Astrocyte (in vitro differentiated cells and primary cell): ENCODE data around the gene RAPGEF5. TPM values are rescaled to one million over a fixed set of nuclear protein-coding genes. Genes with fewer than 3 reads are reported as not detected.

Experiments
- DNase-seq: peaks from one replicate; pipeline ENCODE4 v3.0.0-alpha.2; 2010; ENCODE audit warnings: low read depth
- FAIRE-seq: peaks from 2 replicates; lab custom pipeline; 2011; peaks lifted over from hg19 to GRCh38; lab: Jason Lieb, UNC
- H2AFZ ChIP-seq: 2 replicates; pipeline ENCODE4 v1.6.0; 2012; ENCODE audit warnings: low read depth, low read length, inconsistent platforms
- H3K27ac ChIP-seq: 2 replicates; pipeline ENCODE4 v1.5.1; 2011; ENCODE audit warnings: low read depth, low read length, inconsistent platforms
- H3K27me3 ChIP-seq: 2 replicates; pipeline ENCODE4 v1.6.0; 2011; ENCODE audit warnings: low read length, inconsistent platforms; ENCODE audit not compliant: insufficient read depth
- H3K36me3 ChIP-seq: 2 replicates; pipeline ENCODE4 v1.5.1; 2011; ENCODE audit warnings: low read length, inconsistent platforms; ENCODE audit not compliant: insufficient read depth
- H3K4me1 ChIP-seq: 2 replicates; pipeline ENCODE4 v1.5.1; 2011; ENCODE audit warnings: low read length, inconsistent platforms; ENCODE audit not compliant: insufficient read depth
- H3K4me2 ChIP-seq: 2 replicates; pipeline ENCODE4 v1.6.0; 2012; ENCODE audit warnings: low read length, inconsistent platforms
- H3K4me3 ChIP-seq: 2 replicates; pipeline ENCODE4 v1.5.1; 2011; ENCODE audit warnings: low read depth, mild to moderate bottlenecking, low read length, inconsistent platforms; ENCODE audit not compliant: insufficient read depth
- H3K79me2 ChIP-seq: 2 replicates; pipeline ENCODE4 v1.6.0; 2012; ENCODE audit warnings: mild to moderate bottlenecking, low read length, inconsistent platforms; ENCODE audit not compliant: insufficient read depth
- H3K9ac ChIP-seq: 2 replicates; pipeline ENCODE4 v1.6.0; 2012; ENCODE audit warnings: mild to moderate bottlenecking, low read length, inconsistent platforms
- H3K9me3 ChIP-seq: 2 replicates; pipeline ENCODE4 v1.5.1; 2012; ENCODE audit warnings: low read depth, mild to moderate bottlenecking, low read length, inconsistent platforms; ENCODE audit not compliant: insufficient read depth
- H4K20me1 ChIP-seq: 2 replicates; pipeline ENCODE4 v1.6.0; 2012; ENCODE audit warnings: low read length, inconsistent platforms; ENCODE audit not compliant: insufficient read depth
- H3K27ac Mint-ChIP-seq: one replicate; pipeline ENCODE4 v1.8.0; 2021; ENCODE audit warnings: mild to moderate bottlenecking, mixed read lengths; ENCODE audit not compliant: unreplicated experiment
- H3K27me3 Mint-ChIP-seq: one replicate; pipeline ENCODE4 v1.8.0; 2021; ENCODE audit warnings: low read depth, mixed read lengths; ENCODE audit not compliant: unreplicated experiment
- H3K36me3 Mint-ChIP-seq: one replicate; pipeline ENCODE4 v1.8.0; 2021; ENCODE audit warnings: low read depth, mixed read lengths; ENCODE audit not compliant: unreplicated experiment
- H3K4me1 Mint-ChIP-seq: one replicate; pipeline ENCODE4 v1.8.0; 2021; ENCODE audit warnings: low read depth, mixed read lengths; ENCODE audit not compliant: unreplicated experiment
- H3K4me3 Mint-ChIP-seq: one replicate; pipeline ENCODE4 v1.8.0; 2021; ENCODE audit warnings: mild to moderate bottlenecking, moderate library complexity, mixed read lengths; ENCODE audit not compliant: unreplicated experiment
- H3K9me3 Mint-ChIP-seq: one replicate; pipeline ENCODE4 v1.8.0; 2021; ENCODE audit warnings: mild to moderate bottlenecking, mixed read lengths; ENCODE audit not compliant: unreplicated experiment
- CTCF ChIP-seq: IDR thresholded peaks from 2 replicates; pipeline ENCODE4 v1.5.1; 2011; ENCODE audit warnings: low read depth, mild to moderate bottlenecking, inconsistent platforms, low read length, moderate library complexity; ENCODE audit not compliant: insufficient read depth
- EZH2 ChIP-seq: IDR thresholded peaks from 2 replicates; pipeline ENCODE4 v1.6.1; 2012; ENCODE audit warnings: mild to moderate bottlenecking, low read length, inconsistent platforms; ENCODE audit not compliant: insufficient read depth
- total RNA-seq: library from RNA; stranded (reverse); gene quantifications from 2 replicates; pipeline ENCODE4 v1.2.1, GENCODE V29; 2021

Gene RAPGEF5
- total RNA-seq, 1 donor from 2014 or later = 1.0 TPM

GRCh38 chr7:22124941-22125340 lies 232.0 kb downstream of the RAPGEF5 start:
- no peaks in the 10 kb centered on the region for H4K20me1 ChIP-seq
- no peak for DNase-seq
- H3K9ac ChIP-seq = no peak overlapping the region
- Mint-ChIP-seq H3K27ac (no peak overlapping the region), H3K9me3 (no peaks in the 10 kb centered on the region), H3K36me3 (no peaks in the 10 kb centered on the region), H3K4me3 (no peak overlapping the region), H3K27me3 (peaks cover 8% of the 10 kb centered on the region), H3K4me1 (peaks cover 21% of the 10 kb centered on the region)
- TF ChIP-seq EZH2 (no peak), CTCF (no peak)
- no peak for FAIRE-seq
- H3K4me2 ChIP-seq = no peak overlapping the region
- no peak overlapping the region for H2AFZ ChIP-seq
- no peaks in the 10 kb centered on the region for H3K27me3 ChIP-seq
- H3K4me1 ChIP-seq = no peaks in the 10 kb centered on the region
- H3K36me3 ChIP-seq = no peaks in the 10 kb centered on the region
- no peaks in the 10 kb centered on the region for H3K79me2 ChIP-seq
- no peaks in the 10 kb centered on the region for H3K9me3 ChIP-seq
- no peak overlapping the region for H3K4me3 ChIP-seq
- H3K27ac ChIP-seq = no peak overlapping the region

- no peak overlapping the region for H2AFZ ChIP-seq
- no peaks in the 10 kb centered on the region for H3K27me3 ChIP-seq
- no peaks in the 10 kb centered on the region for H3K9me3 ChIP-seq
- no peak overlapping the region for H3K9ac ChIP-seq
- peaks cover 10% of the 10 kb centered on the region for H3K27me3 Mint-ChIP-seq
- no peaks in the 10 kb centered on the region for H4K20me1 ChIP-seq
- H3K4me1 Mint-ChIP-seq = peaks cover 8% of the 10 kb centered on the region
- H3K79me2 ChIP-seq = no peaks in the 10 kb centered on the region
- no peaks in the 10 kb centered on the region for H3K36me3 ChIP-seq
- no peaks in the 10 kb centered on the region for H3K36me3 Mint-ChIP-seq
- no peak overlapping the region for H3K27ac ChIP-seq
- no peak overlapping the region for H3K27ac Mint-ChIP-seq
- peaks cover 2% of the 10 kb centered on the region for H3K9me3 Mint-ChIP-seq
- no peak overlapping the region for H3K4me3 ChIP-seq
- TF ChIP-seq CTCF = no peak
- no peak for TF ChIP-seq EZH2
- DNase-seq (no peak), FAIRE-seq (no peak)
- no peaks in the 10 kb centered on the region for H3K4me1 ChIP-seq
- no peak overlapping the region for H3K4me2 ChIP-seq
- no peak overlapping the region for H3K4me3 Mint-ChIP-seq
Observed at GRCh38 chr7:22123139-22123538, 233.8 kb downstream of the RAPGEF5 start.

- peaks cover 10% of the 10 kb centered on the region for H3K27me3 Mint-ChIP-seq
- Histone ChIP-seq H3K9me3 (no peaks in the 10 kb centered on the region), H3K27ac (no peak overlapping the region), H3K4me2 (no peak overlapping the region), H3K4me3 (no peak overlapping the region), H3K79me2 (no peaks in the 10 kb centered on the region), H3K36me3 (no peaks in the 10 kb centered on the region), H2AFZ (no peak overlapping the region), H3K27me3 (no peaks in the 10 kb centered on the region), H3K9ac (no peak overlapping the region), H4K20me1 (no peaks in the 10 kb centered on the region), H3K4me1 (no peaks in the 10 kb centered on the region)
- H3K27ac Mint-ChIP-seq = no peak overlapping the region
- peaks cover 2% of the 10 kb centered on the region for H3K9me3 Mint-ChIP-seq
- no peak for DNase-seq
- no peaks in the 10 kb centered on the region for H3K4me1 Mint-ChIP-seq
- no peak for TF ChIP-seq EZH2
- no peak for TF ChIP-seq CTCF
- FAIRE-seq = peak; percentile 26
- no peaks in the 10 kb centered on the region for H3K36me3 Mint-ChIP-seq
- H3K4me3 Mint-ChIP-seq = no peak overlapping the region
Observed at GRCh38 chr7:22121702-22122474, 235.1 kb downstream of the RAPGEF5 start.
